Type B pancreatic cell (in vitro differentiated cells): ENCODE results near the gene YDJC. TPM values are rescaled to one million over a fixed set of nuclear protein-coding genes. Genes with fewer than 3 reads are reported as not detected.
"Not testable (repeated sequence)": the region's sequence is repeated elsewhere in the genome, so short reads cannot be mapped to it uniquely, and the experiment has no call there.

Experiments used
- DNase-seq: peaks from one replicate; pipeline ENCODE4 v3.0.0; 2021; ENCODE audit warnings: mixed read lengths; ENCODE audit not compliant: unreplicated experiment; ENCODE audit errors: extremely low spot score
- H3K27ac Mint-ChIP-seq: 2 replicates; pipeline ENCODE4 v1.8.0; 2021; ENCODE audit warnings: mild to moderate bottlenecking, mixed read lengths
- H3K27me3 Mint-ChIP-seq: 2 replicates; pipeline ENCODE4 v1.8.0; 2021; ENCODE audit warnings: mixed read lengths
- H3K36me3 Mint-ChIP-seq: 2 replicates; pipeline ENCODE4 v1.8.0; 2021; ENCODE audit warnings: mixed read lengths
- H3K4me1 Mint-ChIP-seq: one replicate; pipeline ENCODE4 v1.8.0; 2021; ENCODE audit warnings: mixed read lengths; ENCODE audit not compliant: unreplicated experiment
- H3K4me3 Mint-ChIP-seq: 2 replicates; pipeline ENCODE4 v1.8.0; 2021; ENCODE audit warnings: mild to moderate bottlenecking, mixed read lengths
- H3K9me3 Mint-ChIP-seq: 2 replicates; pipeline ENCODE4 v1.8.0; 2021; ENCODE audit warnings: mixed read lengths
- long read RNA-seq: library from polyadenylated mRNA; unstranded; transcript quantifications from one replicate; pipeline ENCODE4 v2.0.0, GENCODE V29; 2020
- total RNA-seq: library from RNA; stranded (reverse); gene quantifications from 2 replicates; pipeline ENCODE4 v1.2.1, GENCODE V29; 2021; ENCODE audit warnings: low replicate concordance
- TF ChIP-seq, protein P1 (sequence below): fragments of 200-600 bp; sonication (generic); conservative IDR thresholded peaks from 2 replicates; pipeline ENCODE4 v1.5.0; 2021; ENCODE audit warnings: antibody characterized with exemption, mild to moderate bottlenecking

Gene YDJC, protein sequence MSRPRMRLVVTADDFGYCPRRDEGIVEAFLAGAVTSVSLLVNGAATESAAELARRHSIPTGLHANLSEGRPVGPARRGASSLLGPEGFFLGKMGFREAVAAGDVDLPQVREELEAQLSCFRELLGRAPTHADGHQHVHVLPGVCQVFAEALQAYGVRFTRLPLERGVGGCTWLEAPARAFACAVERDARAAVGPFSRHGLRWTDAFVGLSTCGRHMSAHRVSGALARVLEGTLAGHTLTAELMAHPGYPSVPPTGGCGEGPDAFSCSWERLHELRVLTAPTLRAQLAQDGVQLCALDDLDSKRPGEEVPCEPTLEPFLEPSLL
- 20.7 and 24.5 TPM in 2 replicates for total RNA-seq
- long read RNA-seq, partial matches to known transcripts = 0 of 5 reads
- long read RNA-seq, other reads (novel, unspliced or antisense) = 2 of 5 reads

GRCh38 chr22:21629255-21630149, at the start of gene YDJC:
Gene YDJC, minus strand, starts transcription at chr22:21630022. Its CDS starts 8 bp downstream, at chr22:21630014.
- peaks cover 8% of the 10 kb centered on the region for H3K36me3 Mint-ChIP-seq
- H3K4me1 Mint-ChIP-seq = peaks cover 24% of the 10 kb centered on the region
- H3K27ac Mint-ChIP-seq = peak within 1 kb of the TSS; percentile 83
- H3K27me3 Mint-ChIP-seq = no peaks in the 10 kb centered on the region
- TF ChIP-seq, protein P1, sequence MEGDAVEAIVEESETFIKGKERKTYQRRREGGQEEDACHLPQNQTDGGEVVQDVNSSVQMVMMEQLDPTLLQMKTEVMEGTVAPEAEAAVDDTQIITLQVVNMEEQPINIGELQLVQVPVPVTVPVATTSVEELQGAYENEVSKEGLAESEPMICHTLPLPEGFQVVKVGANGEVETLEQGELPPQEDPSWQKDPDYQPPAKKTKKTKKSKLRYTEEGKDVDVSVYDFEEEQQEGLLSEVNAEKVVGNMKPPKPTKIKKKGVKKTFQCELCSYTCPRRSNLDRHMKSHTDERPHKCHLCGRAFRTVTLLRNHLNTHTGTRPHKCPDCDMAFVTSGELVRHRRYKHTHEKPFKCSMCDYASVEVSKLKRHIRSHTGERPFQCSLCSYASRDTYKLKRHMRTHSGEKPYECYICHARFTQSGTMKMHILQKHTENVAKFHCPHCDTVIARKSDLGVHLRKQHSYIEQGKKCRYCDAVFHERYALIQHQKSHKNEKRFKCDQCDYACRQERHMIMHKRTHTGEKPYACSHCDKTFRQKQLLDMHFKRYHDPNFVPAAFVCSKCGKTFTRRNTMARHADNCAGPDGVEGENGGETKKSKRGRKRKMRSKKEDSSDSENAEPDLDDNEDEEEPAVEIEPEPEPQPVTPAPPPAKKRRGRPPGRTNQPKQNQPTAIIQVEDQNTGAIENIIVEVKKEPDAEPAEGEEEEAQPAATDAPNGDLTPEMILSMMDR = peak; percentile 94
- no peaks in the 10 kb centered on the region for H3K9me3 Mint-ChIP-seq
- DNase-seq = peak; percentile 97
- H3K4me3 Mint-ChIP-seq = peak within 1 kb of the TSS; percentile 91

DNA sequence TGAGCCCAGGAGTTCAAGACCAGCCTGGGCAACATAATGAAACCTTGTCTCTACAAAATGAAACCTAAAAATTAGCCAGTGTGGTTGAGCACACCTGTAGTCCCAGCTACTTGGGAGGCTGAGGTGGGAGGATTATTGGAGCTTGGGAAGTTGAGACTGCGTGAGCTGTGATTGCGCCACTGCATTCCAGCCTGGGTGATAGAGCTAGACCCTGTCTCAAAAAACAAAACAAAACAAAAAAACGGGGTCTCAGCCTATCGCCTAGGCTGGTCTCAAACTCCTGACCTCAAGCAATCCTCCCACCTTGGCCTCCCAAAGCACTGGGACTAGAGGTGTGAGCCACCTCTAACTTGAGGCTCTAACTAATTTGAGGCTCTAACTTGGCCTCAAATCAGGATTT, 49.6 kb upstream of the YDJC start:
- H3K36me3 Mint-ChIP-seq = peaks cover 12% of the 10 kb centered on the region
- no peak for DNase-seq
- H3K27ac Mint-ChIP-seq = no peak overlapping the region
- H3K27me3 Mint-ChIP-seq = no peaks in the 10 kb centered on the region
- H3K4me1 Mint-ChIP-seq = no peaks in the 10 kb centered on the region
- H3K4me3 Mint-ChIP-seq = no peak overlapping the region
- TF ChIP-seq, protein P1 = no peak
- no peaks in the 10 kb centered on the region for H3K9me3 Mint-ChIP-seq

DNA sequence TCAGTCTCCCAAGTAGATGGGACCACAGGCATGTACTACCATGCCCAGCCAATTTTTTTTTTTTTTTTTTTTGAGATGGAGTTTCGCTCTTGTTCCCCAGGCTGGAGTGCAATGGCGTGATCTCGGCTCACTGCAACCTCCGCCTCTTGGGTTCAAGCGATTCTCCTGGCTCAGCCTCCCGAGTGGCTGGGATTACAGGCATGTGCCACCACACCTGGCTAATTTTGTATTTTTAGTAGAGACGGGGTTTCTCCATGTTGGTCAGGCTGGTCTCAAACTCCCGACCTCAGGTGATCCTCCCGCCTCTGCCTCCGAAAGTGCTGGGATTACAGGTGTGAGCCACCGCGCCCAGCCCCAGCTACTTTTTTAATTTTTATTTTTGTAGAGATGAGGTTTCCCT, 49.0 kb upstream of the YDJC start:
- H3K36me3 Mint-ChIP-seq = peaks cover 12% of the 10 kb centered on the region
- DNase-seq, H3K4me1 Mint-ChIP-seq, H3K4me3 Mint-ChIP-seq, H3K27me3 Mint-ChIP-seq, H3K9me3 Mint-ChIP-seq, H3K27ac Mint-ChIP-seq: not testable (repeated sequence)

DNA sequence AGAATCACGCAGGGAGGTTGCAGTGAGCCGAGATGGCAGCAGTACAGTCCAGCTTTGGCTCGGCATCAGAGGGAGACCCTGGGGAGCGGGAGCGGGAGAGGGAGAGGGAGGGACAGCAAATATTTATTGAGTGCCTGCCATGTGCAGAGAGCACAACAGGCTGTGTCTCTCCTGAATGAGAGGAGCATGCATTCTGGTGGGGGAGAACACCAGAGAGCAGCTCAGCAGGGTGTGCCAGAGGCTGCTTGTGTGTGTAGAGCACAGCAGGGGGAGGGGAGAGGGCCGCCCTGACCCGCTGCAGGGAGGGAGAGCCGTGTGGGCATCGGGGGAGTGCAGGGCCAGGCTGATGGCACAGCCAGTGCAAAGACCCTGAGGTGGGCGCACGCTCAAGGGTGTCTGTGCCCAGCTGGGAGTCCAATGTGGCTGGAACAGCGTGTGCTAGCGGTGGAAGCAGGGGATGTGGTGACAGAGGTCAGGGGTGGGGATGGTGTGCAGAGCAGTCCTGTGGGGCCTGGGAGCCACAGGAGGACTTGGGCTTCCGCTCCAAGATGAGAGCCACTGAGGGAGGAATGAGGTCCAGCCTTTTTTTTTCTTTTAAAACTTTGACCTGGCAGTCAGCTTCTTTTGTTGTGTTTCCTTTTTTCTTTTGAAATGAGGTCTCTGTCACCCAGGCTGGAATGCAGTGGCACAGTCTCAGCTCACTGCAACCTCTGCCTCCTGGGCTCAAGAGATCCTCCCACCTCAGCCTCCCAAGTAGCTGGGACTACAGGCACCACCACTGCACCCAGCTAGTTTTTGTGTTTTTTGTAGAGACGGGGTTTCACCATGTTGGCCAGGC, 48.0 kb upstream of the YDJC start:
- DNase-seq = no peak
- Mint-ChIP-seq H3K27ac (no peak overlapping the region), H3K27me3 (no peaks in the 10 kb centered on the region), H3K9me3 (no peaks in the 10 kb centered on the region), H3K4me3 (no peak overlapping the region), H3K4me1 (no peaks in the 10 kb centered on the region), H3K36me3 (peaks cover 12% of the 10 kb centered on the region)
- TF ChIP-seq, protein P1 = no peak

DNA sequence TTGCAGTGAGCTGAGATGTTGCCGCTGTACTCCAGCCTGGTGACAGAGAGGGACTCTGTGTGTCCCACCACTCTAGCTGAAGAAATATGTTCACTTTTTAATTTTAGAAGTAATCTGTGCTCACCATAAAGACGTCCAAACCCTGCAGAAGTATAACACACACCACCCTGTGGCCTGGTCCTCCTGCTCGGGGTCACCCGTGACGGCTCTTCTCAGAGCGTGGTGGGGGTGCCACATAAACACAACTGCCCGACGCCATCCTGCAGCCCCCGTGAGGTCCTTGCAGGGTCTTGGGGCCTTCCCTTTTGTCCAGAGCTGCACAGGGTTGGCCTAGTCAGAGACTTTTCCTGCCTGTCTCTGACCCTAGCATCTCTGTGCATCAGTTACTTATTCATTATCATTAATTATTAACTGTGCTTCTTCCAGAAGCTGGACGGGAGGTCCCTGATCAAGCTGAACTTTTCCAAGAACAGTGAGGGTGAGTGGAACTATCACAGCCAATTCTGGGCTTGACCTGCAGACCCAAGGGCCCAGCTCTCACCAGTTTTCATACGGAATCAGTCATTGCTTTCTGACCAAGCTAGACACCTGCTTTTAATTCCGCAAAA, 44.9 kb upstream of the YDJC start:
- Mint-ChIP-seq H3K4me3 (no peak overlapping the region), H3K4me1 (no peaks in the 10 kb centered on the region), H3K27ac (no peak overlapping the region), H3K36me3 (peaks cover 17% of the 10 kb centered on the region), H3K27me3 (no peaks in the 10 kb centered on the region), H3K9me3 (no peaks in the 10 kb centered on the region)
- TF ChIP-seq, protein P1 = no peak
- no peak for DNase-seq
